ENCODE measurements around the gene PIEZO2. TPM values are rescaled to one million over a fixed set of nuclear protein-coding genes. Genes with fewer than 3 reads are reported as not detected.
"Not testable (repeated sequence)": the region's sequence is repeated elsewhere in the genome, so short reads cannot be mapped to it uniquely, and the experiment has no call there.

Gene PIEZO2
- total RNA-seq, 4 donors from 2014 or later: 0.68 to 2.2 (median 1.1) TPM

DNA sequence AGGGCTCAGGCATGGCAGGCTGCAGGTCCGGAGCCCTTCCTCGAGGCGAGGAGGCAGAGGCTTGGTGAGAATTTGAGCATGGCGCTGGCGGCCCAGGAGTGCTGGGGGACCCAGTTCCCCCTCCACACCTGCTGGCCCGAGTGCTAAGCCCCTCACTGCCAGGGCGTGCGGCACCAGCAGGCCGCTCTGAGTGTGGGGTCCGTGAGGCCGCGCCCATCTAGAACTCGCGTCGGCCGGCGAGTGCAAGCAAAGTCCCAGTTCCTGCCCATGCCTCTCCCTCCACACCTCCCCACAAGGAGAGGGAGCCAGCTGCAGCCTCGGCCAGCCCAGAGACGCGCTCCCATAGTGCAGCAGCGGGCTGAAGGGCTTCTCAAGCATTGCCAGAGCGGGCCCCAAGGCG, 233.0 kb downstream of the PIEZO2 start:
- Histone ChIP-seq H3K27ac (no peak overlapping the region), H3K4me1 (peaks cover 2% of the 10 kb centered on the region), H3K27me3 (no peaks in the 10 kb centered on the region), H3K9me3 (no peaks in the 10 kb centered on the region), H3K36me3 (no peaks in the 10 kb centered on the region), H3K4me3 (no peak overlapping the region)
- TF ChIP-seq POLR2AphosphoS5 (IDR thresholded peaks at IDR 0.05) (no peak), POLR2A (IDR thresholded peaks at IDR 0.05) (no peak), EP300 (IDR thresholded peaks at IDR 0.05) (no peak)
- no peak for DNase-seq (ENCODE audit: low spot score in 2 of 2)
- WGBS: 84% methylated on average over 8 of the region's 23 CpGs

DNA sequence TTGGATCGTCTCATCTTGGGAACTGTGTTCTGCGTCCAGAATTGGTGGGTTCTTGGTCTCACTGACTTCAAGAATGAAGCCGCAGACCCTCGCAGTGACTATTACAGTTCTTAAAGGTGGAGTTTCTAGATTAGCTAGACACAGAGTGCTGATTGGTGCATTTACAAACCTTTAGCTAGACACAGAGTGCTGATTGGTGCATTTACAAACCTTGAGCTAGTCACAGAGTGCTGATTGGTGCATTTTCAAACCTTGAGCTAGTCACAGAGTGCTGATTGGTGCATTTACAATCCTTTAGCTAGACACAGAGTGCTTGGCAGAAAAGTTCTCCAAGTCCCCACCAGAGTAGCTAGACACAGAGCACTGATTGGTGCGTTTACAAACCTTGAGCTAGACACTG, 233.6 kb downstream of the PIEZO2 start:
- not testable (repeated sequence) for H3K4me1 ChIP-seq; H3K27me3 ChIP-seq; H3K9me3 ChIP-seq; DNase-seq (ENCODE audit: low spot score in 2 of 2); H3K36me3 ChIP-seq; H3K4me3 ChIP-seq; H3K27ac ChIP-seq
- WGBS: over 99% methylated on average over 5 of the region's 5 CpGs

DNA sequence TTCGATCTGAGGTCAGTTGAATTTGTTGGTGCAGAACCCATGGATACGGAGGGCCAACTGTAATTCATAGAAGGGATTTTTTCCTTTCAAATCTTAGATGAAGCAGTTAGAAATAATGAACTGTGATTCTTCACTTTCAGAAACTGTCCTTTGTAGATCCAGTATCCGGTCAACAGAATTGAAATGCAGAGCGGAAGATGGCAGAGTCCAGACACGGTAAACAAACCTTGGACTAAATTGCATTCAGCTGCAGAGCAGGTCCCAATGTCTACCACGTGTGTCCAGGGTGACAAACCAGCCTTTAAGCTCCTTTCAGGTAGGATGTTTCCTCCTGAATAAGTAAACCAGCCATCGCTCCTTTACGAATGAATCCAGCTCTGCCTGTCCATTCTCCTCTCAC, 234.8 kb downstream of the PIEZO2 start:
- H3K4me3 ChIP-seq; DNase-seq (ENCODE audit: low spot score in 2 of 2); H3K4me1 ChIP-seq; H3K27me3 ChIP-seq; H3K27ac ChIP-seq; H3K36me3 ChIP-seq; H3K9me3 ChIP-seq: not testable (repeated sequence)
- WGBS: 80% methylated on average over 6 of the region's 8 CpGs

DNA sequence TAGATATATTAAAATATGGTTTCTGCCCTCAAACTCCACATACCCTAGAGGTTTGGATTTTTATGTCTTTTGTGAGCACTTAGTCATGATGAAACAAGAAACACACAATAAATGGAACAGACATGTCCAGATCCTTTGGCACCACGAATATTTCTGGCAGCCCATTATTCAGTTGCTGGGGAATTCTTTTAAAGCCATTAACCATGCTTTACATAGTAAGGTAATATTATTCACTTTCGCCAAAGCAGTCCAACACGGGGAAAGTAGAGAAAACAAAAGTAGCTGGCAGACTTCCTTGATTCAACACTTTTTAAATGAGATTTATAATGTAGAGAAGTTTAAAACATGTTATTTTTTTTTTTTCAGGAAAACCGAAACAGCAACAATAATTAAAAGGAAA, 235.4 kb downstream of the PIEZO2 start:
- 47% methylated on average over 4 of the region's 4 CpGs for WGBS
- Histone ChIP-seq H3K36me3 (no peaks in the 10 kb centered on the region), H3K27ac (no peak overlapping the region), H3K27me3 (no peaks in the 10 kb centered on the region), H3K9me3 (no peaks in the 10 kb centered on the region), H3K4me3 (no peak overlapping the region), H3K4me1 (peaks cover 2% of the 10 kb centered on the region)
- no peak for DNase-seq (ENCODE audit: low spot score in 2 of 2)
- no peak for TF ChIP-seq EP300 (IDR thresholded peaks at IDR 0.05)
- TF ChIP-seq POLR2A (IDR thresholded peaks at IDR 0.05): no peak
- TF ChIP-seq CTCF (IDR thresholded peaks at IDR 0.05): no peak
- TF ChIP-seq POLR2AphosphoS5 (IDR thresholded peaks at IDR 0.05): no peak

GRCh38 chr18:10912790-10913545, 236.4 kb downstream of the PIEZO2 start:
- peak overlapping the region; percentile 4 for H3K27ac ChIP-seq
- no peak for DNase-seq (ENCODE audit: low spot score in 2 of 2)
- H3K4me3 ChIP-seq: no peak overlapping the region
- no peak for TF ChIP-seq POLR2AphosphoS5 (IDR thresholded peaks at IDR 0.05)
- TF ChIP-seq POLR2A (IDR thresholded peaks at IDR 0.05): no peak
- TF ChIP-seq CTCF (IDR thresholded peaks at IDR 0.05): no peak
- TF ChIP-seq EP300 (IDR thresholded peaks at IDR 0.05): no peak
- H3K4me1 ChIP-seq: peaks cover 2% of the 10 kb centered on the region
- 53% methylated on average over 6 of the region's 6 CpGs for WGBS
- no peaks in the 10 kb centered on the region for H3K36me3 ChIP-seq
- no peaks in the 10 kb centered on the region for H3K27me3 ChIP-seq
- H3K9me3 ChIP-seq: no peaks in the 10 kb centered on the region

DNA sequence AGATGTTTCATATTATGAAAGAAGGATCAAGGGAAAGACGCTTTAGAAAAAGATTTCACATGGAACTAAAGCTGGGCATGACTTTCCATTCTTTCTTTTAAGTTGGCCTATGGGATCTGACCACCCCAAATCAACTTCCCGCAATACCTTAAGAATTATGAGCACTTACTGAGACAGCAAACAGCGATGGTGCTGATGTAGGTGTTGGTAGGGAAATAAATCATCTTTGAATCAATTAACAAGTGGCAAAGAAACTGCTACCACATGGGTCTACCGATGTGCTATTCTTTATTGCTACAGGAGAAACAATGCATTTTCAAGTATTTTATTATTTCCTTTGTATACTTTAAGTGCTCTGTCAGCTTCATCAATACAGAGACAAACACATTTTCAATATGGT, 239.6 kb downstream of the PIEZO2 start:
- no peak overlapping the region for H3K4me3 ChIP-seq
- H3K27me3 ChIP-seq: no peaks in the 10 kb centered on the region
- 92% methylated on average over 4 of the region's 4 CpGs for WGBS
- no peak overlapping the region for H3K27ac ChIP-seq
- H3K36me3 ChIP-seq: no peaks in the 10 kb centered on the region
- no peaks in the 10 kb centered on the region for H3K9me3 ChIP-seq
- H3K4me1 ChIP-seq: peaks cover 2% of the 10 kb centered on the region
- TF ChIP-seq POLR2A (IDR thresholded peaks at IDR 0.05) (no peak), EP300 (IDR thresholded peaks at IDR 0.05) (no peak), CTCF (IDR thresholded peaks at IDR 0.05) (no peak), POLR2AphosphoS5 (IDR thresholded peaks at IDR 0.05) (no peak)
- no peak for DNase-seq (ENCODE audit: low spot score in 2 of 2)

- H3K27ac ChIP-seq: no peak overlapping the region
- no peak for TF ChIP-seq CTCF (IDR thresholded peaks at IDR 0.05)
- no peak for TF ChIP-seq POLR2AphosphoS5 (IDR thresholded peaks at IDR 0.05)
- no peak for TF ChIP-seq POLR2A (IDR thresholded peaks at IDR 0.05)
- H3K36me3 ChIP-seq: no peaks in the 10 kb centered on the region
- no peaks in the 10 kb centered on the region for H3K4me1 ChIP-seq
- no peak for DNase-seq (ENCODE audit: low spot score in 2 of 2)
- no peak overlapping the region for H3K4me3 ChIP-seq
- no peaks in the 10 kb centered on the region for H3K9me3 ChIP-seq
- 73% methylated on average over 5 of the region's 5 CpGs for WGBS
- H3K27me3 ChIP-seq: no peaks in the 10 kb centered on the region
These were observed 240.6 kb downstream of the PIEZO2 start for GRCh38 chr18:10908760-10909159.
